HCT116 (cell line): ENCODE results near the gene TREML1. TPM values are rescaled to one million over a fixed set of nuclear protein-coding genes. Genes with fewer than 3 reads are reported as not detected.

Experiments
- ATAC-seq: fragments of 200-7000 bp; cut with Tn5 transposase; 2 replicates; pipeline ENCODE4 v1.9.1; 2020; ENCODE audit warnings: mild to moderate bottlenecking, moderate library complexity
- BruUV-seq: library from RNA; stranded (reverse); fragments of 400-500 nt; replicated peaks from 2 replicates; lab custom pipeline; 2021; lab: Mats Ljungman, UMichigan
- CTCF ChIA-PET: fragments of 300-600 bp; sonication (Branson Sonifier 250); formaldehyde crosslinking; loops from one replicate; lab custom pipeline; 2021; ENCODE audit warnings: antibody characterized with exemption; lab: Charles Lee
- POLR2A ChIA-PET: fragments of 300-600, 350-600 bp; sonication (Branson Sonifier 250); formaldehyde crosslinking; loops from one replicate; lab custom pipeline; 2021; ENCODE audit warnings: antibody characterized with exemption; lab: Charles Lee
- RAD21 ChIA-PET, 2 experiments: fragments of 300-600 bp; sonication (Branson Sonifier 250); formaldehyde crosslinking; loops; one replicate each; lab custom pipeline; 2023; ENCODE audit warnings: low total read pairs in 2 of 2; ENCODE audit not compliant: uncharacterized antibody in 2 of 2, unreplicated experiment in 2 of 2, low non-redundant PET in 1 of 2; lab: Charles Lee
- DNase-seq: peaks from one replicate; pipeline ENCODE4 v3.0.0-alpha.2; 2010; ENCODE audit warnings: low read depth, low spot score
- H2AFZ ChIP-seq: fragments of 200-600 bp; shearing (Covaris generic), sonication (generic); 2 replicates; pipeline ENCODE4 v1.6.1; 2017; ENCODE audit warnings: low read depth, mixed run types, mixed read lengths, antibody characterized with exemption, low read length; ENCODE audit not compliant: poor library complexity, severe bottlenecking
- H3K27ac ChIP-seq: 2 replicates; pipeline ENCODE4 v1.5.1; 2012; ENCODE audit warnings: low read depth, low read length
- H3K27me3 ChIP-seq: fragments of 200-600 bp; sonication (generic); 2 replicates; pipeline ENCODE4 v1.6.1; 2016; ENCODE audit warnings: mixed run types, low read length, mixed read lengths; ENCODE audit not compliant: insufficient read depth
- H3K36me3 ChIP-seq, 2 experiments: fragments of 200-500 bp in 1 of 2; fragments of 200-600 bp in 1 of 2; sonication (Bioruptor generic) in 1 of 2; sonication (generic) in 1 of 2; 2 replicates each; pipeline versions ENCODE4 v1.5.1 to v1.6.1; 2014 to 2016; ENCODE audit warnings: low read length in 2 of 2, inconsistent platforms in 1 of 2, mixed read lengths in 1 of 2, mixed run types in 1 of 2; ENCODE audit not compliant: insufficient read depth in 2 of 2, control insufficient read depth in 1 of 2
- H3K4me1 ChIP-seq, 2 experiments: fragments of 200-600 bp in 1 of 2; sonication (generic) in 1 of 2; 2 replicates each; pipeline versions ENCODE4 v1.5.1 to v1.6.1; 2012 to 2017; ENCODE audit warnings: low read length in 2 of 2, inconsistent platforms in 1 of 2, mild to moderate bottlenecking in 1 of 2, mixed read lengths in 1 of 2, mixed run types in 1 of 2, moderate library complexity in 1 of 2; ENCODE audit not compliant: insufficient read depth in 2 of 2, control insufficient read depth in 1 of 2
- H3K4me2 ChIP-seq: fragments of 200-600 bp; sonication (generic); 2 replicates; pipeline ENCODE4 v1.6.1; 2017; ENCODE audit warnings: mixed run types, low read length, mixed read lengths
- H3K4me3 ChIP-seq, 2 experiments: fragments of 200-600 bp in 1 of 2; sonication (generic) in 1 of 2; replicated peaks in 1 of 2; 2 replicates each; pipeline ENCODE4 v1.5.1; 2011 to 2016; ENCODE audit warnings: low read length in 2 of 2, control low read depth in 1 of 2, low read depth in 1 of 2, mild to moderate bottlenecking in 1 of 2, mixed read lengths in 1 of 2, mixed run types in 1 of 2
- H3K79me2 ChIP-seq: fragments of 200-600 bp; sonication (generic); 2 replicates; pipeline ENCODE4 v1.6.1; 2017; ENCODE audit warnings: mild to moderate bottlenecking, mixed run types, low read length, moderate library complexity, mixed read lengths; ENCODE audit not compliant: insufficient read depth
- H3K9ac ChIP-seq: fragments of 200-600 bp; sonication (generic); 2 replicates; pipeline ENCODE4 v1.6.1; 2016; ENCODE audit warnings: low read length, mixed read lengths
- H3K9me2 ChIP-seq: fragments of 200-600 bp; sonication (generic), shearing (Covaris generic); 2 replicates; pipeline ENCODE4 v1.6.1; 2017; ENCODE audit warnings: mixed run types, mild to moderate bottlenecking, moderate library complexity; ENCODE audit not compliant: insufficient read depth
- H3K9me3 ChIP-seq, 2 experiments: fragments of 200-500 bp in 1 of 2; fragments of 200-600 bp in 1 of 2; sonication (Bioruptor generic) in 1 of 2; sonication (generic) in 1 of 2; 2 replicates each; pipeline ENCODE4 v1.6.1; 2014 to 2017; ENCODE audit warnings: low read length in 2 of 2, mixed read lengths in 2 of 2, inconsistent platforms in 1 of 2, low read depth in 1 of 2, mild to moderate bottlenecking in 1 of 2, mixed run types in 1 of 2, moderate library complexity in 1 of 2; ENCODE audit not compliant: control insufficient read depth in 1 of 2, insufficient read depth in 1 of 2
- H4K20me1 ChIP-seq: fragments of 200-600 bp; sonication (generic), shearing (Covaris generic); 2 replicates; pipeline ENCODE4 v1.6.1; 2017; ENCODE audit warnings: mixed run types, mild to moderate bottlenecking, moderate library complexity; ENCODE audit not compliant: insufficient read depth
- CBX3 ChIP-seq: IDR thresholded peaks from 2 replicates; pipeline ENCODE4 v1.6.1; 2012; ENCODE audit warnings: low read depth
- EGR1 ChIP-seq: IDR thresholded peaks from 2 replicates; pipeline ENCODE4 v1.6.1; 2012; ENCODE audit warnings: low read depth
- ELF1 ChIP-seq: IDR thresholded peaks from 2 replicates; pipeline ENCODE4 v1.6.1; 2012; ENCODE audit warnings: low read depth, borderline replicate concordance
- EZH2phosphoT487 ChIP-seq: fragments of 200-600 bp; IDR thresholded peaks from 2 replicates; pipeline ENCODE4 v1.6.1; 2018; ENCODE audit warnings: antibody characterized with exemption, borderline replicate concordance
- MAX ChIP-seq: IDR thresholded peaks from 2 replicates; pipeline ENCODE4 v1.6.1; 2012
- POLR2A ChIP-seq: IDR thresholded peaks from 2 replicates; pipeline ENCODE4 v1.7.0; 2011; ENCODE audit warnings: borderline replicate concordance; ENCODE audit not compliant: insufficient read depth, insufficient read length; ENCODE audit errors: extremely low read depth
- RAD21 ChIP-seq: IDR thresholded peaks from 2 replicates; pipeline ENCODE4 v1.6.1; 2012; ENCODE audit warnings: low read depth, mild to moderate bottlenecking
- SIN3A ChIP-seq: IDR thresholded peaks from 2 replicates; pipeline ENCODE4 v1.6.1; 2012; ENCODE audit warnings: low read depth
- SP1 ChIP-seq: IDR thresholded peaks from 2 replicates; pipeline ENCODE4 v1.6.1; 2012; ENCODE audit warnings: low read depth
- SRF ChIP-seq: IDR thresholded peaks from 2 replicates; pipeline ENCODE4 v1.6.1; 2012; ENCODE audit warnings: low read depth
- ZNF274 ChIP-seq: fragments of 200-500 bp; sonication (Bioruptor generic); IDR thresholded peaks from 2 replicates; pipeline ENCODE4 v1.6.1; 2014; ENCODE audit warnings: mild to moderate bottlenecking, low read depth, low read length, inconsistent platforms
- intact Hi-C: fragments of 100-400 bp; cut with micrococcal nuclease; formaldehyde crosslinking; loops from 2 replicates; pipeline ENCODE4 v1.10.0; 2022
- total RNA-seq: library from RNA; stranded (reverse); gene quantifications from one replicate; pipeline ENCODE4 v1.2.1, GENCODE V29; 2021; ENCODE audit not compliant: unreplicated experiment

TREML1 gene
- total RNA-seq, 1 experiment from 2014 or later = not detected

- no peak for DNase-seq
These were observed 31.8 kb downstream of the TREML1 start for GRCh38 chr6:41122373-41122772.

DNA sequence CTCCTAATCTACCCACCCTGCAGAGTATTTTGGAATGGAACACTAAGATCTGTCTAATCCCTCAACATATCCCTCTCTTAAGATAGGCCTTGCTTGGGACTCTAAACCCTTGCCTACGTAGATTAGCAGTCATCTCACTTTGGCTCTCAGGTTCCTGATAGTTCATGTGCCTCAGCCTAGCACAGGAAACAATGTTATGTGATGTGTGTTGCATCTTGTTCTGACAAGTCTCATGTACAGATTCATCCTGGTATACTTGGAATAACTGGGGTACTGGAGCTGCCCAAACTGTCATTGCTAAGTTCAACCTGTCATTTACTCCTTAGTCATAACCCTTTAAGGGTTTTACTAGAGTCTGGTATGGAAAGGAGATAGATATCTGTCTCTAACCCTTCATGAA, 34.1 kb downstream of the TREML1 start:
- no peak for ATAC-seq
- no peak for TF ChIP-seq SRF
- TF ChIP-seq POLR2A = no peak
- TF ChIP-seq EGR1 = no peak
- TF ChIP-seq ZNF274 = no peak
- no peak for TF ChIP-seq SIN3A
- TF ChIP-seq ELF1 = no peak
- no peak for TF ChIP-seq MAX
- TF ChIP-seq SP1 = no peak
- no peak for TF ChIP-seq CBX3
- TF ChIP-seq, all 23 proteins: peak for 0
- ChIA-PET RAD21 (no interaction called here), CTCF (no interaction called here), POLR2A (no interaction called here)
- H3K27me3 ChIP-seq = no peaks in the 10 kb centered on the region
- H3K4me3 ChIP-seq = no peak overlapping the region
- no peaks in the 10 kb centered on the region for H4K20me1 ChIP-seq
- no peaks in the 10 kb centered on the region for H3K79me2 ChIP-seq
- H3K4me2 ChIP-seq = no peak overlapping the region
- no peak overlapping the region for H3K27ac ChIP-seq
- no peaks in the 10 kb centered on the region for H3K9me2 ChIP-seq
- intact Hi-C loops = no loop called here
- DNase-seq = no peak
- H3K9ac ChIP-seq = no peak overlapping the region
- no peaks in the 10 kb centered on the region for H3K36me3 ChIP-seq
- no peak overlapping the region for H2AFZ ChIP-seq
- no peaks in the 10 kb centered on the region for H3K9me3 ChIP-seq
- no peaks in the 10 kb centered on the region for H3K4me1 ChIP-seq
- BruUV-seq = no TSS peak

More at GRCh38 chr6:41122373-41122772, 31.8 kb downstream of the TREML1 start:
- no peaks in the 10 kb centered on the region for H3K79me2 ChIP-seq
- no peaks in the 10 kb centered on the region for H3K36me3 ChIP-seq
- no TSS peak for BruUV-seq
- H4K20me1 ChIP-seq = no peaks in the 10 kb centered on the region
- CTCF ChIA-PET = no interaction called here
- no peak overlapping the region for H3K9ac ChIP-seq
- no peak overlapping the region for H3K4me2 ChIP-seq
- RAD21 ChIA-PET = no interaction called here
- no peak overlapping the region for H2AFZ ChIP-seq
- no peak for TF ChIP-seq RAD21
- TF ChIP-seq EZH2phosphoT487 = no peak
- POLR2A ChIA-PET = no interaction called here
- no peaks in the 10 kb centered on the region for H3K9me3 ChIP-seq
- H3K27ac ChIP-seq = no peak overlapping the region
- no peaks in the 10 kb centered on the region for H3K9me2 ChIP-seq
- intact Hi-C loops = no loop called here
- no peaks in the 10 kb centered on the region for H3K4me1 ChIP-seq
- H3K4me3 ChIP-seq = no peak overlapping the region
- no peaks in the 10 kb centered on the region for H3K27me3 ChIP-seq
- ATAC-seq = no peak
